ENCODE measurements around the gene SLIT1. TPM values are rescaled to one million over a fixed set of nuclear protein-coding genes. Genes with fewer than 3 reads are reported as not detected.

The SLIT1 gene
- total and polyA plus RNA-seq, 8 donors, result 0.20 to 7.0 (median 3.7) TPM

DNA sequence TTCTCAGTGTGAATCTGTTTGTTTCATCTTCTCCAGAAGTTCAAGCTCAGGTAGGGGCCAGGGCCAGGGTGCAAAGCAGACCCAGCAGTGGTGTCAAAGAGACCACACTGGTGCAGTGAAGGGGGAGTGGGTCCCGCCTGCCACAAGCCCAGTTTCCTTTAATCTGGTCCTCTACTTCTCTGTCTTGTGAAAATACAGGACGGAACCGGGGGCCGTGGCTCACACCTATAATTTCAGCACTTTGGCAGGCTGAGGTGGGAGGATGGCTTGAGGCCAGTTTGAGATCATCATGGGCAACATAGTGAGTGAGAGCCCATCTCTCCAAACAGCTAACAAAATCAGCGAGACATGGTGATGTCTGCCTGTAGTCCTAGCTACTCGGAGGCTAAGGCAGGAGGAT, 109.0 kb downstream of the SLIT1 start:
- no peaks in the 10 kb centered on the region for H3K36me3 ChIP-seq
- DNase-seq (no peak), ATAC-seq (no peak)
- no peaks in the 10 kb centered on the region for H3K4me1 ChIP-seq
- intact Hi-C loops (cut with DNase I), result no loop called here
- TF ChIP-seq, protein P1, sequence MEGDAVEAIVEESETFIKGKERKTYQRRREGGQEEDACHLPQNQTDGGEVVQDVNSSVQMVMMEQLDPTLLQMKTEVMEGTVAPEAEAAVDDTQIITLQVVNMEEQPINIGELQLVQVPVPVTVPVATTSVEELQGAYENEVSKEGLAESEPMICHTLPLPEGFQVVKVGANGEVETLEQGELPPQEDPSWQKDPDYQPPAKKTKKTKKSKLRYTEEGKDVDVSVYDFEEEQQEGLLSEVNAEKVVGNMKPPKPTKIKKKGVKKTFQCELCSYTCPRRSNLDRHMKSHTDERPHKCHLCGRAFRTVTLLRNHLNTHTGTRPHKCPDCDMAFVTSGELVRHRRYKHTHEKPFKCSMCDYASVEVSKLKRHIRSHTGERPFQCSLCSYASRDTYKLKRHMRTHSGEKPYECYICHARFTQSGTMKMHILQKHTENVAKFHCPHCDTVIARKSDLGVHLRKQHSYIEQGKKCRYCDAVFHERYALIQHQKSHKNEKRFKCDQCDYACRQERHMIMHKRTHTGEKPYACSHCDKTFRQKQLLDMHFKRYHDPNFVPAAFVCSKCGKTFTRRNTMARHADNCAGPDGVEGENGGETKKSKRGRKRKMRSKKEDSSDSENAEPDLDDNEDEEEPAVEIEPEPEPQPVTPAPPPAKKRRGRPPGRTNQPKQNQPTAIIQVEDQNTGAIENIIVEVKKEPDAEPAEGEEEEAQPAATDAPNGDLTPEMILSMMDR (IDR thresholded peaks at IDR 0.05), result no peak
- no peak overlapping the region for H3K4me3 ChIP-seq
- no peak overlapping the region for H3K27ac ChIP-seq
- H3K9me3 ChIP-seq, result no peaks in the 10 kb centered on the region
- peaks cover 0 to 59% of the 10 kb centered on the region in 2 donors for H3K27me3 ChIP-seq

DNA sequence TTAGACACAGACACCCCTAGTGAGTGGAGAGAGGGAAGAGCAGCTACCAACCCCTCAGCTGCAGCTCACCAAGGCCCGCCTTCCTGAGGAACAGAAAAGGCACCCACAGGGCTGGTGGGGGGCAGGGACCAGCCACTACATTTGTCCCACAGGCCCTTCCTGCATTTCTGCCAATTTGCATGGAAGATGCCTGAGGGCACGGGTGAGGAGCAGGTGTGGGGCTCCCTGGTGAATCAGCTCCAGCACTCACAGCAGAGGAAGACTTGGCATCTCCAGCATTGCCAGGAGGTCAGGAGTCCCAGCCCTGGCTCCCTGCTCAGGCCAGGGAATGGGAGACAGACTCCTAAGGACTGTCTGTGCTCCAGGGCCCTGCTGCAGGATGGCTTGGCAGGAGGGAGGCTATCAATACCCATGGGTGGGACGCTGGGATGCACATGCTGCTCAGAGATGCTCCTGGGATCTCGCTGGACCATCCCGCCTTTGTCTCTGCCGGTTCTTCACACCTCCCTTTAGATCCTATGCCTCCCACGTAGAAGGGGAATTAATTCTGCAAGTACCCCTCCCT, 109.7 kb downstream of the SLIT1 start:
- no peak for DNase-seq
- no peaks in the 10 kb centered on the region for H3K4me1 ChIP-seq
- intact Hi-C loops (cut with DNase I), result no loop called here
- TF ChIP-seq, protein P1 (IDR thresholded peaks at IDR 0.05), result no peak
- no peak for ATAC-seq
- H3K27me3 ChIP-seq, result peaks cover 0 to 58% of the 10 kb centered on the region in 2 donors
- H3K36me3 ChIP-seq, result no peaks in the 10 kb centered on the region
- H3K27ac ChIP-seq, result no peak overlapping the region
- H3K9me3 ChIP-seq, result no peaks in the 10 kb centered on the region
- no peak overlapping the region for H3K4me3 ChIP-seq

DNA sequence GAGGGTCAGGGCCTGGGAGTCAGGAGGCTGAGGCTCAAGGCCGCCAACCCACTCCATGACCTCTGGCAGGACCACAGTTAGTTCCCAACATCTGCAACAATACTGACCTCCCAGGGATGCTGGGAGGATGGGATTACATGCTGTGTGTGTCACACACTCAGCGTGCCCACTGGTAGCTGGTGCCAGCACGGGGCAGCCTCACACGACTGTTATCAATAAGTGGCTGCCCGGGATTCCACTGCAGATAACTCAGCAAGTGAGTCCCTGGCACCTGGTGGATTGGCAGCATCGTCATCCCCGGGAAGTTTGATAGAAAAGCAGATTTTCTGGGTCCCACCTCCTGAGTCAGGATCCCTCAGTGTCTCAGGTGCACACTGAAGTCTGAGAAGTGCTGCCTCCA, 110.3 kb downstream of the SLIT1 start:
- DNase-seq, result no peak
- TF ChIP-seq, protein P1 (IDR thresholded peaks at IDR 0.05), result no peak
- Histone ChIP-seq H3K4me3 (no peak overlapping the region), H3K36me3 (no peaks in the 10 kb centered on the region), H3K9me3 (no peaks in the 10 kb centered on the region), H3K4me1 (no peaks in the 10 kb centered on the region), H3K27me3 (peaks cover 0 to 53% of the 10 kb centered on the region in 2 donors), H3K27ac (no peak overlapping the region)
- no peak for ATAC-seq
- intact Hi-C loops (cut with DNase I), result no loop called here

DNA sequence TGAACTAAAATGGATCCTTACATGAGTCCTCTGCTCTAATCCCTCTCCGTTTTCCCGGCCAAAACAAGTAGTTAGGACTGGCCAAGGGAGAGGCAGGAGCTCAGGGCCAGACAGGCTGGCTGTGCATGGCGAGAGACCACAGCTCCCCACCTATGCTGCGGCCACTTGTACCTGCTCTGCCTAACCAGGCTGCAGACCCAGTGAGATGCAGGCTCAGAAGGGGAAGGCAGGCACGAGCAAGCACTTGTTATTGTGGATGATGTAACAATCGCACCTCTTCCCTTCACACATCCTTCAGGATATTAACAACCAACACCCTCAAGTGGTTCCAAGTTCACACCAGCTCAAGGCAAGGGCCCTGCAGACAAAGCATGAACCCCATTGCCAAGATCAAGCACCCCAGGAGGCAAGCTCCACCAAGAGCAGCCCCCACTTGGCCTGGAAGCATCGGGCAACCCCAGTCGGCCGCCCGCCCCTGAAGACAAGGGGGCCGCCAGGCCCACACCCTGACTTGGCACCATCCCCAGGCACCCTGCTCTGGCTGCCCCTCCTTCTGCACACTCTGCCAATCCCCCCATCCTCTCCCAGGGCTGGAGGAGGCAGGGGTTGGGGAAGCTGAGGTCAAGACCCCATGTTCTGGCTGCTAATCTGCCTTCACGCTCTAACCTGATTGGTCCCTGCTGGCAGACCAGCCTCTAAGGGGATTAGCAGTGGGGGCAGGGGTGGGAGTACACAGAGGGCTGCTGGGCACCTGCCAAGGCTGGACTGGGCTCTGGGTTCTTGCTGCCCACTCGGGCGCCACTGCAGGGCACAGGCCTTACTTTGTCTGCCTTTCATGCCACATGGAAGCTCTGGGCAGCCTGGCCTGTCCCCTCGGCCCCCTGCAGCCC, 111.3 kb downstream of the SLIT1 start:
- peaks cover 0 to 8% of the 10 kb centered on the region in 2 donors for H3K9me3 ChIP-seq
- H3K27me3 ChIP-seq, result peaks cover 0 to 53% of the 10 kb centered on the region in 2 donors
- TF ChIP-seq, protein P1 (IDR thresholded peaks at IDR 0.05), result no peak
- no peak overlapping the region for H3K4me3 ChIP-seq
- H3K27ac ChIP-seq, result no peak overlapping the region
- no peak for DNase-seq
- ATAC-seq, result no peak
- H3K36me3 ChIP-seq, result no peaks in the 10 kb centered on the region
- intact Hi-C loops (cut with DNase I), result loop anchor here in 1 of 2 donors (5.0 kb wide), 1 partner anchor 133 kb away; no protein-coding TSS in a partner anchor
- no peaks in the 10 kb centered on the region for H3K4me1 ChIP-seq
